ENCODE measurements around the gene CELA1. TPM values are rescaled to one million over a fixed set of nuclear protein-coding genes. Genes with fewer than 3 reads are reported as not detected.

CELA1 gene
- total RNA-seq, 1 experiment from 2014 or later: not detected

GRCh38 chr12:51361161-51362016 is 14.9 kb upstream of the CELA1 start:
- H2BK5ac ChIP-seq (ENCODE audit: insufficient read length, low read length): no peak overlapping the region
- Mint-ChIP-seq H3K9me3 (no peaks in the 10 kb centered on the region), H3K4me1 (no peaks in the 10 kb centered on the region), H3K4me3 (no peak overlapping the region), H3K27ac (peak overlapping the region in 2 of 3 experiments; percentile 34 to 50; a peak in 1 of 7 replicates), H3K27me3 (ENCODE audit: low read depth) (no peaks in the 10 kb centered on the region), H3K36me3 (ENCODE audit: insufficient read depth in 1 of 3, low read depth in 3 of 3) (peaks cover 5 to 31% (median 29%) of the 10 kb centered on the region in 3 experiments; a peak in 6 of 7 replicates)
- H3K23me2 ChIP-seq (ENCODE audit: insufficient read length, low read depth, low read length, poor library complexity, severe bottlenecking): no peaks in the 10 kb centered on the region
- no peaks in the 10 kb centered on the region for H4K20me1 ChIP-seq (ENCODE audit: control insufficient read depth, insufficient read depth, insufficient read length)
- no peak overlapping the region for H3K27ac ChIP-seq (ENCODE audit: insufficient read length, low read depth, low read length)
- no peak for DNase-seq
- no peak overlapping the region for H2BK120ac ChIP-seq (ENCODE audit: low read depth, low read length, poor library complexity, severe bottlenecking)
- H4K5ac ChIP-seq (ENCODE audit: insufficient read length, low read depth, low read length): no peak overlapping the region
- no peak overlapping the region for H2AFZ ChIP-seq (ENCODE audit: low read length)
- no peak overlapping the region for H3K14ac ChIP-seq (ENCODE audit: insufficient read depth, low read length)
- WGBS (ENCODE audit: extremely low coverage, insufficient read length, low lambda C conversion rate): no CpG with 5 or more reads among the region's 8 CpGs
- no peak overlapping the region for H2AK5ac ChIP-seq (ENCODE audit: insufficient read length, low read length)
- no peaks in the 10 kb centered on the region for H3K79me1 ChIP-seq (ENCODE audit: insufficient read depth, low read depth, low read length, poor library complexity, severe bottlenecking)
- H4K91ac ChIP-seq (ENCODE audit: insufficient read length, low read depth, low read length): no peak overlapping the region
- H3K18ac ChIP-seq (ENCODE audit: insufficient read length, low read depth, low read length): no peak overlapping the region
- no peak overlapping the region for H4K8ac ChIP-seq (replicated peaks; ENCODE audit: insufficient read length, low read depth, low read length)
- H3K4ac ChIP-seq (ENCODE audit: low read depth, low read length): no peak overlapping the region
- H2BK12ac ChIP-seq (ENCODE audit: insufficient read length, low read depth, low read length): no peak overlapping the region
- H3K9ac ChIP-seq (ENCODE audit: extremely low read depth, insufficient read length, low read length): no peak overlapping the region
- H3K23ac ChIP-seq (ENCODE audit: insufficient read length, low read depth, low read length): no peak overlapping the region
- H3K4me1 ChIP-seq (ENCODE audit: insufficient read depth, low read length): no peaks in the 10 kb centered on the region
- TF ChIP-seq, protein P1, sequence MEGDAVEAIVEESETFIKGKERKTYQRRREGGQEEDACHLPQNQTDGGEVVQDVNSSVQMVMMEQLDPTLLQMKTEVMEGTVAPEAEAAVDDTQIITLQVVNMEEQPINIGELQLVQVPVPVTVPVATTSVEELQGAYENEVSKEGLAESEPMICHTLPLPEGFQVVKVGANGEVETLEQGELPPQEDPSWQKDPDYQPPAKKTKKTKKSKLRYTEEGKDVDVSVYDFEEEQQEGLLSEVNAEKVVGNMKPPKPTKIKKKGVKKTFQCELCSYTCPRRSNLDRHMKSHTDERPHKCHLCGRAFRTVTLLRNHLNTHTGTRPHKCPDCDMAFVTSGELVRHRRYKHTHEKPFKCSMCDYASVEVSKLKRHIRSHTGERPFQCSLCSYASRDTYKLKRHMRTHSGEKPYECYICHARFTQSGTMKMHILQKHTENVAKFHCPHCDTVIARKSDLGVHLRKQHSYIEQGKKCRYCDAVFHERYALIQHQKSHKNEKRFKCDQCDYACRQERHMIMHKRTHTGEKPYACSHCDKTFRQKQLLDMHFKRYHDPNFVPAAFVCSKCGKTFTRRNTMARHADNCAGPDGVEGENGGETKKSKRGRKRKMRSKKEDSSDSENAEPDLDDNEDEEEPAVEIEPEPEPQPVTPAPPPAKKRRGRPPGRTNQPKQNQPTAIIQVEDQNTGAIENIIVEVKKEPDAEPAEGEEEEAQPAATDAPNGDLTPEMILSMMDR (conservative IDR thresholded peaks at IDR 0.05): no peak
- H3K27me3 ChIP-seq (ENCODE audit: insufficient read depth, low read length): no peaks in the 10 kb centered on the region
- H3K56ac ChIP-seq (ENCODE audit: insufficient read length, low read depth, low read length): no peak overlapping the region
- no peak overlapping the region for H3K4me2 ChIP-seq (ENCODE audit: insufficient read depth, insufficient read length, low read length)
- H2BK20ac ChIP-seq (ENCODE audit: low read depth, low read length, poor library complexity, severe bottlenecking): no peak overlapping the region
- no peak overlapping the region for H3T11ph ChIP-seq (ENCODE audit: low read length)
- H2BK15ac ChIP-seq (ENCODE audit: low read depth, low read length): no peak overlapping the region
- H3K79me2 ChIP-seq (ENCODE audit: insufficient read depth, low read length): no peaks in the 10 kb centered on the region
- H3K9me3 ChIP-seq (ENCODE audit: control insufficient read depth, low read depth, low read length): no peaks in the 10 kb centered on the region

All from H9 (cell line).